ENCODE results near the gene SCRT2. TPM values are rescaled to one million over a fixed set of nuclear protein-coding genes. Genes with fewer than 3 reads are reported as not detected.

SCRT2 gene
- total and polyA plus RNA-seq, 12 donors = not detected

- 80 to 90% (median 86%) methylated on average over 7 to 8 of the region's 8 CpGs for whole genome bisulfite sequencing, 4 donors
- no peak for TF ChIP-seq CTCF (IDR thresholded peaks at IDR 0.05)
- no peak for TF ChIP-seq POLR2A (IDR thresholded peaks at IDR 0.05)
- Histone ChIP-seq H3K4me3 (no peak overlapping the region), H3K27ac (no peak overlapping the region), H3K27me3 (peaks cover 18% of the 10 kb centered on the region), H3K36me3 (replicated peaks in 1 of 2) (no peaks in the 10 kb centered on the region), H3K9me3 (replicated peaks in 1 of 3) (no peaks in the 10 kb centered on the region), H3K4me1 (replicated peaks in 1 of 2) (no peaks in the 10 kb centered on the region)
- intact Hi-C loops (cut with DNase I) = no loop called here
- DNase-seq = no peak
These were observed 30.8 kb upstream of the SCRT2 start for GRCh38 chr20:706366-706885.

GRCh38 chr20:704726-705125, 29.1 kb upstream of the SCRT2 start:
- 78 to 87% (median 82%) methylated on average over 4 of the region's 4 CpGs for WGBS, 4 donors
- no peaks in the 10 kb centered on the region for H3K9me3 ChIP-seq (replicated peaks in 1 of 3)
- no peak for DNase-seq
- peaks cover 3 to 8% of the 10 kb centered on the region in 2 donors for H3K4me1 ChIP-seq (replicated peaks in 1 of 2)
- no peak overlapping the region for H3K4me3 ChIP-seq
- H3K27ac ChIP-seq = no peak overlapping the region
- intact Hi-C loops (cut with DNase I) = no loop called here
- TF ChIP-seq CTCF (IDR thresholded peaks at IDR 0.05) (no peak), POLR2A (IDR thresholded peaks at IDR 0.05) (no peak)
- peaks cover 11% of the 10 kb centered on the region for H3K27me3 ChIP-seq
- no peaks in the 10 kb centered on the region for H3K36me3 ChIP-seq (replicated peaks in 1 of 2)

- TF ChIP-seq CTCF (IDR thresholded peaks at IDR 0.05) (no peak), POLR2A (IDR thresholded peaks at IDR 0.05) (no peak)
- Histone ChIP-seq H3K4me3 (no peak overlapping the region), H3K27me3 (no peaks in the 10 kb centered on the region), H3K9me3 (replicated peaks in 1 of 3) (no peaks in the 10 kb centered on the region), H3K4me1 (replicated peaks in 1 of 2) (peaks cover 4 to 10% of the 10 kb centered on the region in 2 donors), H3K36me3 (replicated peaks in 1 of 2) (no peaks in the 10 kb centered on the region), H3K27ac (no peak overlapping the region)
- intact Hi-C loops (cut with DNase I) = no loop called here
- WGBS, 4 donors = 66 to 83% (median 70%) methylated on average over 3 to 8 of the region's 8 CpGs
- DNase-seq = no peak
These were observed 27.8 kb upstream of the SCRT2 start for GRCh38 chr20:703426-703825.

GRCh38 chr20:703006-703405, 27.4 kb upstream of the SCRT2 start:
- no peaks in the 10 kb centered on the region for H3K9me3 ChIP-seq (replicated peaks in 1 of 3)
- H3K27me3 ChIP-seq = no peaks in the 10 kb centered on the region
- H3K27ac ChIP-seq = no peak overlapping the region
- no peak for TF ChIP-seq CTCF (IDR thresholded peaks at IDR 0.05)
- no peak for TF ChIP-seq POLR2A (IDR thresholded peaks at IDR 0.05)
- intact Hi-C loops (cut with DNase I) = no loop called here
- H3K36me3 ChIP-seq (replicated peaks in 1 of 2) = no peaks in the 10 kb centered on the region
- no peak for DNase-seq
- no peak overlapping the region for H3K4me3 ChIP-seq
- WGBS, 4 donors = 29 to 68% (median 55%) methylated on average over 1 to 2 of the region's 2 CpGs
- peaks cover 4 to 10% of the 10 kb centered on the region in 2 donors for H3K4me1 ChIP-seq (replicated peaks in 1 of 2)
